Measurements from ENCODE around the gene SPECC1L.

GRCh38 chr22:24290459-24290858, 19.8 kb downstream of the SPECC1L start:
- no peak for TF ChIP-seq EZH2 (IDR thresholded peaks at IDR 0.05)
- no peak for TF ChIP-seq SRF (IDR thresholded peaks at IDR 0.05; ENCODE audit: low read depth)
- no peak for TF ChIP-seq SP1 (IDR thresholded peaks at IDR 0.05; ENCODE audit: low read depth)
- TF ChIP-seq REST (IDR thresholded peaks at IDR 0.05; ENCODE audit: low read depth) = no peak
- TF ChIP-seq, protein P1, sequence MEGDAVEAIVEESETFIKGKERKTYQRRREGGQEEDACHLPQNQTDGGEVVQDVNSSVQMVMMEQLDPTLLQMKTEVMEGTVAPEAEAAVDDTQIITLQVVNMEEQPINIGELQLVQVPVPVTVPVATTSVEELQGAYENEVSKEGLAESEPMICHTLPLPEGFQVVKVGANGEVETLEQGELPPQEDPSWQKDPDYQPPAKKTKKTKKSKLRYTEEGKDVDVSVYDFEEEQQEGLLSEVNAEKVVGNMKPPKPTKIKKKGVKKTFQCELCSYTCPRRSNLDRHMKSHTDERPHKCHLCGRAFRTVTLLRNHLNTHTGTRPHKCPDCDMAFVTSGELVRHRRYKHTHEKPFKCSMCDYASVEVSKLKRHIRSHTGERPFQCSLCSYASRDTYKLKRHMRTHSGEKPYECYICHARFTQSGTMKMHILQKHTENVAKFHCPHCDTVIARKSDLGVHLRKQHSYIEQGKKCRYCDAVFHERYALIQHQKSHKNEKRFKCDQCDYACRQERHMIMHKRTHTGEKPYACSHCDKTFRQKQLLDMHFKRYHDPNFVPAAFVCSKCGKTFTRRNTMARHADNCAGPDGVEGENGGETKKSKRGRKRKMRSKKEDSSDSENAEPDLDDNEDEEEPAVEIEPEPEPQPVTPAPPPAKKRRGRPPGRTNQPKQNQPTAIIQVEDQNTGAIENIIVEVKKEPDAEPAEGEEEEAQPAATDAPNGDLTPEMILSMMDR (IDR thresholded peaks at IDR 0.05 in 2 of 3, conservative IDR thresholded peaks at IDR 0.05 in 1 of 3; ENCODE audit: borderline replicate concordance in 1 of 3, insufficient read depth in 1 of 3, low read depth in 2 of 3, low read length in 2 of 3) = no peak
- no peak for TF ChIP-seq EZH2phosphoT487 (IDR thresholded peaks at IDR 0.05; ENCODE audit: borderline replicate concordance)
- no peak for TF ChIP-seq POLR2A (IDR thresholded peaks at IDR 0.05; ENCODE audit: borderline replicate concordance, extremely low read depth, insufficient read depth, insufficient read length)
- no peak for TF ChIP-seq ZBTB33 (IDR thresholded peaks at IDR 0.05; ENCODE audit: extremely low read depth, insufficient replicate concordance, low read length)
- TF ChIP-seq, protein P2, sequence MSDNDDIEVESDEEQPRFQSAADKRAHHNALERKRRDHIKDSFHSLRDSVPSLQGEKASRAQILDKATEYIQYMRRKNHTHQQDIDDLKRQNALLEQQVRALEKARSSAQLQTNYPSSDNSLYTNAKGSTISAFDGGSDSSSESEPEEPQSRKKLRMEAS (IDR thresholded peaks at IDR 0.05) = no peak
- no peak for TF ChIP-seq YY1 (IDR thresholded peaks at IDR 0.05; ENCODE audit: extremely low read depth, insufficient replicate concordance, low read depth, low read length)
- TF ChIP-seq FOSL1 (IDR thresholded peaks at IDR 0.05; ENCODE audit: low read depth) = no peak
